Ishikawa (cell line): ENCODE data around the gene LTBR.

Experiments used
- CEBPB ChIP-seq: IDR thresholded peaks from 2 replicates; pipeline ENCODE4 v1.6.1; 2012
- EGR1 ChIP-seq: IDR thresholded peaks from 2 replicates; pipeline ENCODE4 v1.6.1; 2012
- EP300 ChIP-seq: IDR thresholded peaks from 2 replicates; pipeline ENCODE4 v1.6.1; 2012; ENCODE audit warnings: borderline replicate concordance
- MAX ChIP-seq: IDR thresholded peaks from 2 replicates; pipeline ENCODE4 v1.6.1; 2012
- RAD21 ChIP-seq: IDR thresholded peaks from 2 replicates; pipeline ENCODE4 v1.6.1; 2012; ENCODE audit warnings: low read depth
- REST ChIP-seq: IDR thresholded peaks from 2 replicates; pipeline ENCODE4 v1.6.1; 2012; ENCODE audit warnings: low read depth, mild to moderate bottlenecking
- TEAD4 ChIP-seq: IDR thresholded peaks from 2 replicates; pipeline ENCODE4 v1.6.1; 2012
- USF1 ChIP-seq: IDR thresholded peaks from 2 replicates; pipeline ENCODE4 v1.6.1; 2012

GRCh38 chr12:6437586-6437985, 53.6 kb downstream of the LTBR start:
- no peak for TF ChIP-seq USF1
- no peak for TF ChIP-seq EP300
- TF ChIP-seq TEAD4: no peak
- TF ChIP-seq REST: no peak
- TF ChIP-seq RAD21: no peak
- TF ChIP-seq EGR1: no peak
- no peak for TF ChIP-seq CEBPB
- no peak for TF ChIP-seq MAX
